Gastrocnemius medialis (tissue), 4 donors: ENCODE results near the gene EFHD1. TPM values are rescaled to one million over a fixed set of nuclear protein-coding genes. Genes with fewer than 3 reads are reported as not detected.

Source experiments
- ATAC-seq, 2 donors: fragments of 150-250 bp; one replicate each; pipeline ENCODE4 v1.9.1; 2016
- DNase-seq, 2 donors: peaks; one replicate each; pipeline ENCODE4 v3.0.0-alpha.2; 2019
- H3K27ac ChIP-seq, 4 donors: fragments of 200-600 bp; sonication (generic); 1 replicate in 1 of 4; 2 replicates in 3 of 4; pipeline ENCODE4 v1.5.1; 2016 to 2018; ENCODE audit warnings: mild to moderate bottlenecking in 2 of 4, moderate library complexity in 1 of 4
- H3K27me3 ChIP-seq, 3 donors: fragments of 200-600 bp; sonication (generic) in 2 of 3; 1 replicate in 1 of 3; 2 replicates in 2 of 3; pipeline versions ENCODE4 v1.5.1 to v1.6.0; 2016 to 2019; ENCODE audit warnings: mild to moderate bottlenecking in 1 of 3, moderate library complexity in 1 of 3
- H3K36me3 ChIP-seq, 2 donors: fragments of 200-600 bp; sonication (generic) in 1 of 2; one replicate each; pipeline ENCODE4 v1.5.1; 2017 to 2018
- H3K4me1 ChIP-seq, 2 donors: fragments of 200-600 bp; sonication (generic) in 1 of 2; one replicate each; pipeline ENCODE4 v1.5.1; 2016 to 2017; ENCODE audit warnings: mild to moderate bottlenecking in 2 of 2
- H3K4me3 ChIP-seq, 4 donors: fragments of 200-600 bp; sonication (generic) in 3 of 4; 1 replicate in 1 of 4; 2 replicates in 3 of 4; pipeline ENCODE4 v1.5.1; 2016 to 2019; ENCODE audit warnings: mild to moderate bottlenecking in 2 of 4
- H3K9me3 ChIP-seq, 3 donors: fragments of 200-600 bp; sonication (generic) in 2 of 3; 1 replicate in 1 of 3; 2 replicates in 2 of 3; pipeline ENCODE4 v1.5.1; 2016 to 2019
- POLR2A ChIP-seq, 2 donors: fragments of 450-650 bp; IDR thresholded peaks; one replicate each; pipeline ENCODE4 v1.6.1; 2017; ENCODE audit warnings: antibody characterized with exemption in 2 of 2, mild to moderate bottlenecking in 2 of 2, moderate library complexity in 2 of 2
- in situ Hi-C, 4 donors: fragments of 200-750 bp; cut with MboI; loops; one replicate each; pipeline versions ENCODE4 v1.15.0 to v1.8.0; 2017; ENCODE audit warnings: low sequenced_read_pairs in 4 of 4
- intact Hi-C: fragments of 100-400 bp; cut with DNase I; formaldehyde crosslinking; loops from one replicate; pipeline ENCODE4 v1.15.1; 2023; ENCODE audit warnings: low total_unique reads
- total RNA-seq, 4 donors: library from RNA; depleted of rRNA; stranded (reverse); fragments of >200 nt; gene quantifications; one replicate each; pipeline versions ENCODE4 v1.1.0 to v1.2.3, GENCODE V29; 2016
- TF ChIP-seq, protein P1 (sequence below), 5 experiments: fragments of 450-650 bp in 3 of 5; fragments of 200-600 bp in 2 of 5; sonication (generic) in 2 of 5; IDR thresholded peaks in 4 of 5; conservative IDR thresholded peaks in 1 of 5; 1 replicate in 4 of 5; 2 replicates in 1 of 5; pipeline ENCODE4 v1.5.1; 2016 to 2019; ENCODE audit warnings: antibody characterized with exemption in 5 of 5, mild to moderate bottlenecking in 3 of 5, moderate library complexity in 3 of 5

Gene EFHD1
- total RNA-seq, 4 donors from 2014 or later = 13.4 to 29.0 (median 13.9) TPM

- in situ Hi-C loops = no loop called here
- intact Hi-C loops = no loop called here
- no peaks in the 10 kb centered on the region for H3K9me3 ChIP-seq
- peaks cover 0 to 42% of the 10 kb centered on the region in 2 donors for H3K4me1 ChIP-seq
- no peak for TF ChIP-seq POLR2A (IDR thresholded peaks at IDR 0.05)
- TF ChIP-seq, protein P1, sequence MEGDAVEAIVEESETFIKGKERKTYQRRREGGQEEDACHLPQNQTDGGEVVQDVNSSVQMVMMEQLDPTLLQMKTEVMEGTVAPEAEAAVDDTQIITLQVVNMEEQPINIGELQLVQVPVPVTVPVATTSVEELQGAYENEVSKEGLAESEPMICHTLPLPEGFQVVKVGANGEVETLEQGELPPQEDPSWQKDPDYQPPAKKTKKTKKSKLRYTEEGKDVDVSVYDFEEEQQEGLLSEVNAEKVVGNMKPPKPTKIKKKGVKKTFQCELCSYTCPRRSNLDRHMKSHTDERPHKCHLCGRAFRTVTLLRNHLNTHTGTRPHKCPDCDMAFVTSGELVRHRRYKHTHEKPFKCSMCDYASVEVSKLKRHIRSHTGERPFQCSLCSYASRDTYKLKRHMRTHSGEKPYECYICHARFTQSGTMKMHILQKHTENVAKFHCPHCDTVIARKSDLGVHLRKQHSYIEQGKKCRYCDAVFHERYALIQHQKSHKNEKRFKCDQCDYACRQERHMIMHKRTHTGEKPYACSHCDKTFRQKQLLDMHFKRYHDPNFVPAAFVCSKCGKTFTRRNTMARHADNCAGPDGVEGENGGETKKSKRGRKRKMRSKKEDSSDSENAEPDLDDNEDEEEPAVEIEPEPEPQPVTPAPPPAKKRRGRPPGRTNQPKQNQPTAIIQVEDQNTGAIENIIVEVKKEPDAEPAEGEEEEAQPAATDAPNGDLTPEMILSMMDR (IDR thresholded peaks at IDR 0.05 in 4 of 5, conservative IDR thresholded peaks at IDR 0.05 in 1 of 5) = no peak
- DNase-seq (no peak), ATAC-seq (no peak)
- H3K36me3 ChIP-seq = no peaks in the 10 kb centered on the region
- H3K27me3 ChIP-seq = no peaks in the 10 kb centered on the region
- no peak overlapping the region for H3K4me3 ChIP-seq
- peak overlapping the region in 2 of 4 donors; percentile 24 to 62 for H3K27ac ChIP-seq
These were observed 20.0 kb downstream of the EFHD1 start for GRCh38 chr2:232653441-232653840.

GRCh38 chr2:232655392-232655791 lies 22.0 kb downstream of the EFHD1 start:
- Histone ChIP-seq H3K4me3 (no peak overlapping the region), H3K27me3 (no peaks in the 10 kb centered on the region), H3K27ac (peak overlapping the region in 3 of 4 donors; percentile 65 to 78 (median 66)), H3K36me3 (no peaks in the 10 kb centered on the region), H3K4me1 (peaks cover 7 to 56% of the 10 kb centered on the region in 2 donors), H3K9me3 (no peaks in the 10 kb centered on the region)
- ATAC-seq (peak; percentile 74 to 80), DNase-seq (peak; percentile 64 to 66)
- TF ChIP-seq, protein P1 (IDR thresholded peaks at IDR 0.05 in 4 of 5, conservative IDR thresholded peaks at IDR 0.05 in 1 of 5) = no peak
- TF ChIP-seq POLR2A (IDR thresholded peaks at IDR 0.05) = no peak
- in situ Hi-C loops (no loop called here), intact Hi-C loops (no loop called here)

DNA sequence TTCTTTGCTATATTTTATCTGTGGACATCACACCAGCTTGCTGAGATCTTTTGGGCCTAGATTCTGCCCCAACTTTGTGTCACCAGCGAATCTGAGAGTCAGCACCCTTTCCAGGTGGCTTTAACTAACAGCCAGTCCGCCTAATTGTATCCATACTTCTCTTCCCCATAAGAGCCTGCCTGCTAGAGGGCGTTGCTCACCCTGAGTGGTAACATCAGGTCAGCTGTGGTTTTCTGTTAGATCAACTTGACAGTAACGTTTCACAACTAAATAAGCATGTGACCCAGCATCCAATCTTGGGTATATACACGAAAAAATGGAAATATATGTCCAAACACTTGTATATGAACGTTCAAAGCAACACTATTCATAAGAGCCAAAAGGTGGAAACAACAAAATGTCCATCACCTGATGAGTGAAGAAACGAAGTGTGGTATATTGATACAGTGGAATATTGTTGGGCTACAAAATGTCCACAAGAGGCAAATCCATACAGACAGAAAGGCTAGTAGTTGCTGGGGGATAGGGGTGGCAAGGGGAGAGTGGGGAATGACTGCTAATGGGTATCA lies 24.9 kb downstream of the EFHD1 start:
- in situ Hi-C loops (no loop called here), intact Hi-C loops (no loop called here)
- DNase-seq (no peak), ATAC-seq (peak in 1 of 2 donors; percentile 54)
- Histone ChIP-seq H3K9me3 (no peaks in the 10 kb centered on the region), H3K27me3 (no peaks in the 10 kb centered on the region), H3K4me3 (no peak overlapping the region), H3K4me1 (peaks cover 7 to 39% of the 10 kb centered on the region in 2 donors), H3K36me3 (no peaks in the 10 kb centered on the region), H3K27ac (peak overlapping the region in 2 of 4 donors; percentile 7 to 69)
- TF ChIP-seq, protein P1 (IDR thresholded peaks at IDR 0.05 in 4 of 5, conservative IDR thresholded peaks at IDR 0.05 in 1 of 5) = no peak
- no peak for TF ChIP-seq POLR2A (IDR thresholded peaks at IDR 0.05)

DNA sequence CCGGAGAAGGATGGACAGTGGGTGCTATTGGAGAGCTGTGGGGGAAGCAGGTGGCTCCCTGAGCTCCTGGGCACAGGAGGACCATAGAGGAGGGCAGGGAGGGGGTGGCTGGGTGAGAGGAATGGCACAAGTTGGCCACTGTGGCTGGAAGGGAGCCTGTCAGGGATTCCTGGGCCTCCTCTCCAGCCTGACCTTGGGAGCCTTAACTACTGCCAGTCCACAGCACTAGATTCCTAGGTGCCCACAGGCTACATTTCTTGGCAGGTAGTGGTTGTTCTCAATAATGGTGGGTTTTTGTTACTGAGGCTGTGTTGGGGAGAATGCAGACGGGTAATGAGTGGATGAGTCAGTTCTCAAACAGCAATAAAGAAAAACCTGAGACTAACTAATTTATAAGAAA lies 26.0 kb downstream of the EFHD1 start:
- Histone ChIP-seq H3K4me1 (peaks cover 7 to 31% of the 10 kb centered on the region in 2 donors), H3K9me3 (no peaks in the 10 kb centered on the region), H3K27ac (peak overlapping the region in 2 of 4 donors; percentile 7 to 69), H3K36me3 (no peaks in the 10 kb centered on the region), H3K27me3 (no peaks in the 10 kb centered on the region), H3K4me3 (no peak overlapping the region)
- DNase-seq (no peak), ATAC-seq (peak in 1 of 2 donors; percentile 23)
- in situ Hi-C loops (no loop called here), intact Hi-C loops (no loop called here)
- TF ChIP-seq, protein P1 (IDR thresholded peaks at IDR 0.05 in 4 of 5, conservative IDR thresholded peaks at IDR 0.05 in 1 of 5) = no peak
- no peak for TF ChIP-seq POLR2A (IDR thresholded peaks at IDR 0.05)
